ENCODE measurements around the gene JAK1.

Gene JAK1

GRCh38 chr1:64984737-64985136 is 18.4 kb upstream of the JAK1 start:
- no peak for TF ChIP-seq CTCF (IDR thresholded peaks at IDR 0.05; ENCODE audit: extremely low read depth, missing control alignments)
- no peak for DNase-seq (ENCODE audit: low spot score)

GRCh38 chr1:64984106-64984505 is 17.8 kb upstream of the JAK1 start:
- TF ChIP-seq CTCF (IDR thresholded peaks at IDR 0.05; ENCODE audit: extremely low read depth, missing control alignments): no peak
- no peak for DNase-seq (ENCODE audit: low spot score)

- no peak for DNase-seq (ENCODE audit: low spot score)
- no peak for TF ChIP-seq CTCF (IDR thresholded peaks at IDR 0.05; ENCODE audit: extremely low read depth, missing control alignments)
Measured at GRCh38 chr1:64983110-64983509, 16.8 kb upstream of the JAK1 start.

GRCh38 chr1:64981601-64982533 is 15.5 kb upstream of the JAK1 start:
- no peak for DNase-seq (ENCODE audit: low spot score)

GRCh38 chr1:64980745-64981600 is 14.6 kb upstream of the JAK1 start:
- TF ChIP-seq CTCF (IDR thresholded peaks at IDR 0.05; ENCODE audit: extremely low read depth, missing control alignments): no peak
- DNase-seq (ENCODE audit: low spot score): no peak

More at GRCh38 chr1:64981601-64982533, 15.5 kb upstream of the JAK1 start:
- TF ChIP-seq CTCF (IDR thresholded peaks at IDR 0.05; ENCODE audit: extremely low read depth, missing control alignments): no peak

- TF ChIP-seq CTCF (IDR thresholded peaks at IDR 0.05; ENCODE audit: extremely low read depth, missing control alignments): no peak
- DNase-seq (ENCODE audit: low spot score): no peak
Measured at GRCh38 chr1:64979358-64979757, 13.0 kb upstream of the JAK1 start.

- no peak for DNase-seq (ENCODE audit: low spot score)
- TF ChIP-seq CTCF (IDR thresholded peaks at IDR 0.05; ENCODE audit: extremely low read depth, missing control alignments): no peak
Measured at GRCh38 chr1:64976361-64976760, 10.0 kb upstream of the JAK1 start.
